Activated T-helper 1 cell treated with anti-CD3 and anti-CD28 coated beads, Interleukin-2, amount 50 U/mL, for 16 hours (primary cell): ENCODE results near the gene KIAA2012.

Experiments
- DNase-seq, 2 donors: peaks; one replicate each; pipeline ENCODE4 v3.0.0-alpha.2; 2020; ENCODE audit warnings: low read depth in 1 of 2, low spot score in 1 of 2

Gene KIAA2012

GRCh38 chr2:202042444-202042843 lies 30.6 kb upstream of the KIAA2012 start:
- no peak for DNase-seq

GRCh38 chr2:202043475-202043874 lies 29.6 kb upstream of the KIAA2012 start:
- no peak for DNase-seq

DNA sequence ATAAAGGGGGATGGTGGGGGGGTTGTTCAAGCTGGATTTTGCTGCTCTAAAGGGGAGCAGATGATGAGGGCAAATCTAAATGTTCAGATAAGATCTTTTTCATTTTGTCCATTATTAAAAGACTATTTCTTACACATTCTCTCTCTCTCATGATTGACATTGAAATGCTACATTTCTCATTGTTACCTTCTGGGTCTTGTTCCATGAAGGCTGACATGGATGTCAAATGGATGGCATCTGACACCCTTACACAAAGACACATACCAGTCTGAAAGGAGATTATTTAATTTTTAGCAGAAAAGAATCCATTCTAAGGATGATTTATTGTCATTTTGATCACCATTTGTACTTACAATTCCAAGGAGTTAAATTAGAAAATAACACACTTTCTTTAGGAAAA lies 28.3 kb upstream of the KIAA2012 start:
- DNase-seq: no peak

DNA sequence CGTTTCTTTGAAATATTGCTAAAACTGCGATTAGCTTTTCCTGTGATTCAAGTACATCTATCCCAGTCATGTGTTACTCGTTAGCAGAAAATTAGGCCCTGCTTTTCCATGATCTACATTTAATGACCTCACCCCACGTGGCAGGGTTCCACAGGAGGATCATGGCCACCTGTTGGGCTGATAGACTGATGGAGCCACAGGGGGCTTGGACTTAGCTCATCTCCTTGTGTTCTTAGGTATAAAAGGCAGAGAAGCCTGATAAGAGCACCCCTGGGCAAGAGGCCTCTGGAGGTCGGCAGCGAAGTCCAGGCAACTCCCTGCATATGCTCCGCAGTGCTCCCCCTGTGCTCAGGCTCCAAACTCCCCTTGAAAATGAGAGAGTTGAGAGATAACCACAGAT lies 26.5 kb upstream of the KIAA2012 start:
- no peak for DNase-seq

- no peak for DNase-seq
Measured at GRCh38 chr2:202049092-202049728, 23.8 kb upstream of the KIAA2012 start.

GRCh38 chr2:202049840-202050239 lies 23.2 kb upstream of the KIAA2012 start:
- no peak for DNase-seq

GRCh38 chr2:202050652-202051051 lies 22.4 kb upstream of the KIAA2012 start:
- no peak for DNase-seq

DNA sequence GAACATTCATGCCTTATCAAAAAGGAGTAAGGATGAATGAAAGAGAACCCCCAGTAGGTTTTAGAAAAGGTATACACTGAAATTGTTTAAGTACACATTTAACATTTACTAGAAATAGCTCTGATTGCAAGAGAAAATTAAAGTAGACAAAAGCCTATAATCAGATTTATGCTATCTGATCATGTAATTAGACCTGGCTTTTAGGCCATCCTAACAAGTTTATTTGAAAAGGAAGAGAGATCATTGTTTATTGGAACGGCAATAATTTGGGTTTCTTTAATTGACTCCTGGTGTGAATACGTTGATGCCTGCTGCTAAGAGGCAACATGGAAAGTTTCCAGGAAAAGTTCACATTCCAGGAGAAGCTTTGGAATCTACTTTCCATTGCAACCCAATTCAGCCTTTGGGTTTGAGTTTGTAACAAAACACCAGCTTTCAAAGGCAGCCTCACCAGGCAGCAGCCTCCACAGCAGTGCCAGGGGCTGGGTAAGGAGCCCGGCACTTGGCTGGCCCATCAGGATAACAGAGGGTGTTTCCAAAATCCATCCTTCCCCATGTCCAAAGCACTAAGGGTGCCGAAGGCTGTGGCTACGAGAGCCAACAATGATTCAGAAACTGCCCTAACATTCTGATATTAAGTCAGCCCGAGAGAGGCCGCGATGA lies 21.4 kb upstream of the KIAA2012 start:
- DNase-seq: no peak

DNA sequence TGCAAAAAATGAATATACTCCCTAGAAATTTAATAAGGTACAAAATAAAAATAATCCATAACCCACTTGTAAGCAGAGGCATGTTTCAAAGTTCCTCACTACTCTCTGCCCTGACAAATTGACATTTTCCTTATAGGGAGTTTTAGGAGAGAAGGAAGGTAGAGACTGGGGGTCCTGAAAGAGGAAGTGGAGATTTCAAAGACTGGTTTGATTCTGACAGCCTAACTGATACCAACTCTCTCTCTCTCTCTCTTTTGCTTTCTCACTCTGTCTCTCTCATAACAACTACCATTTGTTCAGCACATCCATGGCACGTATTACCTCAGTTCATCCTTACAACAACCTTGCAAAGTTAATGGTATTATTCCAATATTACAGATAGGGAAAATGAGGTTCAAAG lies 20.8 kb upstream of the KIAA2012 start:
- DNase-seq: no peak

- DNase-seq: no peak
Measured at GRCh38 chr2:202054679-202055078, 18.4 kb upstream of the KIAA2012 start.

- no peak for DNase-seq
Measured at GRCh38 chr2:202056611-202057010, 16.4 kb upstream of the KIAA2012 start.

DNA sequence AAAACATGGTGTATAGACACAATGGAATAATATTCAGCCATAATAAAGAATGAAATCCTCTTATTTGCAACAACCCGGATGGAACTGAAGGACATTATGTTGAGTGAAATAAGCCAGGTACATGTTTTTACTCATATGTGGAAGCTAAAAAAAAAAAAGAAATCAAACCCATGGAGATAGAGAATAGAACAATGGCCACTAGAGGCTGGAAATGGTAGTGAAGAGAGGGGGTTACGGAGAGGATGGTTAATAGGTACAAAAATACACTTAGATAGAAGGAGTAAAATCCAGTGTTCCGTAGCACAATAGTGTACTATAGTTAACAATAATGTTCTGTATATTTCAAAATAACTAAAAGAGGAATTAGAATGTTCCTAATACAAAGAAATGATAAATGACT lies 12.8 kb upstream of the KIAA2012 start:
- DNase-seq: no peak

DNA sequence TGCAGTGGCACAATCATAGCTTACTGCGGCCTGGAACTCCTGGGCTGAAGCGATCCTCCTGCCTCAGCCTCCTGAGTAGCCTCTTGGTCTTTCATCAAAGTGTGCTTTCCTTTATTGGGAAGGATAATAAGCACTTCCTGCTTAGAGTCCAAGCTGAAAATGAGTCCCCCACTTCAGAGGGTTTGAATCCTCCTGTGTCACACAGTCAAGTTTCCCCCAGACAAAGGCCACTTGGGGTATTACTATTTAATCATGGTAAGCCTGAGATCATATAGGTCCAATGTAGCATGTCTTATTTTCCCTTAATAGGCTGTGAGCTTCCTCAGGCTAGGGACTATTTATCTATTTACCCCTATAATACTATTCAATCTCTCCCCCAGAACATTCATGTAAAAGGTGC lies 11.4 kb upstream of the KIAA2012 start:
- DNase-seq: no peak

DNA sequence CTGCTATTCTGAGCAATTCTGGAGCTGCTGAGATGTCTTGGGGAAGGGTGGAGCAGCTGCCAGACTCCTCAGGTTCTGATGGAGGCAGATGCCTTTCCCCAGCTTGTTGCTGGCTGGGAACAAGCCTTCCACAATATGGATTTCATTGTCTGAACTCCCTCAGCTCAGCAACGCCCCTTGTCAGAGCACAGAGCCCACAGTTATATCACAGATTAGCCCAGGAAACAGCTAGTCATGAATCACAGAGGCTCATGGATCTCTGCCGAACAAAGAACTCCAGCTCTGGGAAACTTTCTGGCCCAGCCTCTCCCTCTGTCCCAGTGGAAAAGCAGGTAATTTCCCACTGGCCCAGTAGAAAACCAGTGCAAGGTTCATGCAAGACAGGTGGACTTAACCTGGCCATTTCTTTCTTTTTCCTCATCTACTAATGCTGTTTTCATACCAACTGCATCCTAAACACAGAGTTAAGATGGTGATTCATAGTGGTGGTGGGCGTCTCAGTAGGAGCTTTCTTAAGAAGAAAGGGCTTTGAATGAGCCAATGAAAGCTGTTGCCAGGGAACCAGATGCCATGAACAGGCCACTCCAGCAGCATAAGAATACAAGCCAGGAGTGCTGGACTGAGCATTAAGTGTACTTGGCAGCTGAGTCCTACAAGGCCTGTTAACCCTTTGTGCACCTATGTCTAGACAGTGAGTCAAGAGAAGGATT lies 8.7 kb upstream of the KIAA2012 start:
- DNase-seq: no peak

- no peak for DNase-seq
Measured at GRCh38 chr2:202064881-202065230, 8.2 kb upstream of the KIAA2012 start.

DNA sequence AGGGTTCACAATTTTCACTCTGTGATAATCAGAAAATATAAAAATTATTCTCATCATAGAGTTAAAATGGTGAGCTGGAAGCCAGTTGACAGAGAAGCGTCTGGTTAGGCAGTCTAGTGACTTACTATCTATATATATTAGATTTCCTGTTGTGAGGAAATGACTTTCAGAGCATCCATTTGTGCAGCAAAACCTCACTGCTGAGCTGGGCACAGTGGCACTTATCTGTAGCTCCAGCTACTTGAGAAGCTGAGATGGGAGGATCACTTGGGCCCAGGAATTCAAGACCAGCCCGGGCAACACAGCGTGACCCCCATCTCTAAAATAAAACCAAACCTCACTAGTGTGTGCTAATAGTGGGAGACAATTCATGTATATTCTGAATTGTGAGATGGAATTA lies 7.2 kb upstream of the KIAA2012 start:
- DNase-seq: no peak

- no peak for DNase-seq
Measured at GRCh38 chr2:202066875-202067274, 6.2 kb upstream of the KIAA2012 start.

GRCh38 chr2:202067589-202067988 lies 5.5 kb upstream of the KIAA2012 start:
- no peak for DNase-seq

- DNase-seq: no peak
Measured at GRCh38 chr2:202069170-202070067, 3.6 kb upstream of the KIAA2012 start.

- DNase-seq: no peak
Measured at GRCh38 chr2:202071107-202071506, 1.9 kb upstream of the KIAA2012 start.

GRCh38 chr2:202072226-202072625 lies 829 bp upstream of the KIAA2012 start:
- DNase-seq: no peak

DNA sequence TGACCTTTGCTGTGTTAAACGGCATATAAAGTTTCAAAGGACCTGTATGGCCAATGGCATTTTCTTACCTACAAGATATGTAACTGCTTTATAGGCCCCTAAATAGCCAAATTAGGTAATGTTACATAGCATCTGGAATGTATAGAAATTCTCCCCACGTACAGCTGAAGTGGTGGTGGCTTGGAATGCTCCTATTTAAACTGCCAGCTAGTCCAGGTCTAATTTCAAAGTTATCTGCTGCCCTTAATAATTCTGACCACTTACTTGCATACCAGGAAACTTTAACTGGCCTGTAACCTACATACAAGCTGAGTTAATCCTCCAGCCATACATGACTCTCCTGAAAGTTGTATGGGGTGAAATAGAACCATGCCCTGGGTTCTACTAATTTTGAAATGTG lies 1.3 kb downstream of the KIAA2012 start:
- no peak for DNase-seq
